HG02623 (cell line): ENCODE measurements around the gene PSMC3.

ENCODE experiments used
- ATAC-seq: cut with Tn5 transposase; IDR thresholded peaks from one replicate; pipeline ENCODE4 v1.9.1; 2021; ENCODE audit warnings: moderate library complexity; ENCODE audit not compliant: unreplicated experiment

PSMC3 gene

GRCh38 chr11:47414685-47415070, 11.6 kb downstream of the PSMC3 start:
- no peak for ATAC-seq

- ATAC-seq, result no peak
These were observed 12.1 kb downstream of the PSMC3 start for GRCh38 chr11:47413908-47414684.

GRCh38 chr11:47413351-47413750, 12.9 kb downstream of the PSMC3 start:
- ATAC-seq, result no peak

DNA sequence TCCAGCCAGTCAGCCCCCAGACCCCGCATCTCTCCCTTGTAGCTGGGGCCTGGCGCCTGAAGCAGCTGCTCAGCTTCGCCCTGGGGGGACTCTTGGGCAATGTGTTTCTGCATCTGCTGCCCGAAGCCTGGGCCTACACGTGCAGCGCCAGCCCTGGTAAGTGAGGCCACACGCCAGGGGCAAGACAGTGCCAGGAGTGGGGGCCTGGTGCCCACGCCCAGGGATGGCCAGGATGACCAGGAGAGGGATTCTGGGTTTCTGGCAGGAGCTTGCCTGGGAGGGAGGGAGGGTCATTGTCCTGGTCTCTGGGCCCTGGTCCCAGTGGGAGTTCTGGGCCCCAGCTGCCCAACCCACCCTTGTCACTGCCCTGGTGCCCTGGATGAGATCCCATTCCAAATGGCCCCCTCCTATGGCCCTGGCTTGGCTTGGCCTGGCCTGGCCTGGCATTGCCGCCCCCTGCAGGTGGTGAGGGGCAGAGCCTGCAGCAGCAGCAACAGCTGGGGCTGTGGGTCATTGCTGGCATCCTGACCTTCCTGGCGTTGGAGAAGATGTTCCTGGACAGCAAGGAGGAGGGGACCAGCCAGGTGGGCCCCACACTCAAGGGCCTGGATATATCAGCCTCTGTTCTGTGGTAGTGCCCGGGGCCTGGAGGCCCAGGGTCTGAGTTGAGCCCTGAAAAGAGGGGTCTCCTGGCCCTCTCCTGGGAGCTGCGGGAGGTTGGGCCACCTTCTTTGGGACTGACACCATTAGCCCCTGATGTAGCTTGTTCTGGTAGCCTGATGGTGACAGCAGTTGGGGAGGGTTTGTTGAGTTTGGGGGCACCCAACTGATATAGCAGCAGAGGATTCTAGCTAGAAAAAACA, 14.1 kb downstream of the PSMC3 start:
- no peak for ATAC-seq

DNA sequence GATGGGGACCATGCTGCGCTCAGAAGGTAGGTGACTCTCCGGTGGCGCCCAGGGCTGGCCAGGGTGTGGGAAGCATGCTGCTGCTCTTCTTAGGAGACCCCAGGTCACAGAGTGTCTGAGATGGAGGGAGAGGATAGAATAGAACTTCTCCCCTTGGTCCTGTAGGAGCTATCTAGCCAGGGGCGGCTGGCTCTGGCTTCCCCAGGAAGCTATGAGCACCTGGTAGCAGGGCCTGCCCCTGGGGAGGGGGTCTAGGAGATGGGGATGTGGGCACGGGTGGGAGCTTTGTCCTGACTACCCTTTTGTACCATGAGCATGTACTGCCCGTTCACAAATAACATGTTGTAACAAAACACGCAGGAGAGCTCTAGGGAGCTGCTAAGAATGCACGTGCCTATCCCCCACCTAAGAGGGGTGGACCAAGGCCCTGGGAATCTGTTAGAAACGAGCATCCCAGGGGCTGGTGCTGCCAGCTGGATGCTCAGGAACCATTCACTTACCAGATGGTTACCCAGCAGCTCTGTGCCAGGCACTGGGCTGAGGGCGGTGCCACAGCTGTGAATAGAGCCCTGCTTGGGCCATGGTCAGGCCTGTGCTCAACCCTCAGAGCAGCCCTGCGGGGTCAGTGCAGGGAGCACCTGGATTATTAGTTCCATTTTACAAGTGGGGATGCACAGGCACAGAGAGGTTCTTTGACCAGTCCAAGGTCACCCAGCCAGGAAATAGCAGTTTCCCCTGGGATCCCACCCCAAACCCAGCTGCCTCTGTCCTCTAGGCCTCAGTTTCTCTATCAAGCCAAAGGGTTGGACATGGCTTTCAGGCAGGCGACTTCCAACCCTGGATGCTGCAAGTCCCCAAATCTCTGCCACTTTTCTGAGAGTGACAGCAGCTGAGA, 15.6 kb downstream of the PSMC3 start:
- ATAC-seq, result no peak

GRCh38 chr11:47409440-47410369, 16.5 kb downstream of the PSMC3 start:
- no peak for ATAC-seq

GRCh38 chr11:47408598-47409439, 17.4 kb downstream of the PSMC3 start:
- ATAC-seq, result peak; percentile 6

DNA sequence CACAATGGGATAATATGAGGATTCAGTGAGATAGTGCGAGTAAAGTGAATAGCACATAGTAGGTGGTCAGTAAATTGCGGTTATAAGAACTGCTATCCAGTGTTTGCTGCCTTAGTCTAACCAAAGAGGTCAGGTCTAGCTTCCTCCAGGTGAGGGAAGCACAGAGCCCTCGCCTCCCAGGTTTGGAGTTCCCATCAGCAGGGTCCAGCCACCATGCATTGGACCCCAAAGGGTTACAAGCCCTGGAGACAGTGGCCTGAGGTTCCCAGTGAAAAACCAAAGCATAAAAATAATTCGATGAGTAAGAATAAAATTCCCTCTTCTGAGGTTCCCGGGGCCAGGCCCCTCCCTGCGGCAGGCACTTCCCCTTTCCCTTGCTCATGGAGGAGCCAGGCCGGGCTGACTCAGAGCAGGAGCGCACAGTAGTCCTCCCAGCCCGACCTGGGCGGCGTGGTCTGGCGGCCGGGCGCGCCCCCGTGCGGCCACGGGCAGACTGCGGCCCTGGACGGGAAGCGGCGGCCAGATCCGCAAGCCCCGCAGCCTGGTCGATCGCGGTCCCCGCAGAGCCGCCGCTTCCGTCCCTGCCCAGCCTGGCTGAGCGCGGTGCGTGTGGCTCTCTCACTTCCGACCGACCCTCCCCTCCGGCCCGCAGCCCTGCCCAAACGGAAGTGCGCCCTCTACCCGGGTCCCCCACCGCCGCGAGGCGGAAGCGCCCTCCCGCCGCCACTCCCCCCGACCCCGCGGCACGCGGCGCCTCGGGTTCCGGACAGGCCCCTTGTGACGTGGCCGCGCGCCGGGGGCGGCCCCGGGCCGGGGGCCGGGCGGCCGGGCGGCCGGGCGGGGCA, 18.3 kb downstream of the PSMC3 start, which contains the start of gene SLC39A13:
Gene SLC39A13 (plus strand): TSS at position 845 of the 845 bp plus-strand sequence. CDS start 1,505 bp downstream, outside the sequence.
- ATAC-seq, result peak; percentile 83

GRCh38 chr11:47406896-47407745, 19.1 kb downstream of the PSMC3 start:
- no peak for ATAC-seq

- no peak for ATAC-seq
These were observed 22.7 kb downstream of the PSMC3 start for GRCh38 chr11:47403571-47403970.

DNA sequence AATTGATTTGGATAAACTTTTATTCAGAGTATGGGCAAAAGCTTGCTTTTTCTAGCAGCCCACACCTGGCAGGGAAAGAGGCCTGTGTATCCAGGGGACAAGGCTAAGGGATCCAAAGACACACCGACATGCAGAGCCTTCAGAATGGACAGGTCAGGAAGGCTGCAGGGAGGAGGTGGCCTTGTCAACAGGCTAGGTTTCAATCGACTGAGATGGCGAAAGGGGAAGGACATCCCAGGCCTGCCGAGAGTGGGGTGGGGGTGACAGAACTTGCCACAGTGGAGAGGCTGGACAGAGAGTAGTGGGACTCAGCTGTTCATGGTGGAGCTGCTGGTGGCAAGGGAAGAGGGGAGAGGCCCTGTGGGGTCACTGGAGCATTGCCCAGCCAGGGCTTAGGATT, 23.1 kb downstream of the PSMC3 start:
- ATAC-seq, result no peak

- peak; percentile 62 for ATAC-seq
These were observed 25.4 kb downstream of the PSMC3 start for GRCh38 chr11:47400768-47401279.

- ATAC-seq, result peak; percentile 63
These were observed 26.1 kb downstream of the PSMC3 start for GRCh38 chr11:47399860-47400767.

- no peak for ATAC-seq
These were observed 27.7 kb downstream of the PSMC3 start for GRCh38 chr11:47398551-47398950.

GRCh38 chr11:47398011-47398410, 28.2 kb downstream of the PSMC3 start:
- ATAC-seq, result no peak

DNA sequence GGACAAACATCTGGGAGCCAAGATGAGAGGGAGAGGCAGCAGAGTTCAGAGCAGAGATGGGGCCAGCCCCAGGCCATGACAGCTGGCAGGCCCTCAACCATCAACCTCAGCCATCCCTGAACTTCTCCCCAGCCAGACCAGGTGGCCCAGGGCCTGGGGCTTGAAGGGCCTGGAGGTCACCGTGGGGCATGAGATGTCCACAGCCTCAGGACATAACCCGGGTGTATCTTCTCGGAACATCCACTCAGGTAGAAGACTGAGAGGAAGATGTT, 30.3 kb downstream of the PSMC3 start:
- ATAC-seq, result no peak
